ENCODE data around the gene FOXD1.
"Not testable (repeated sequence)": the region's sequence is repeated elsewhere in the genome, so short reads cannot be mapped to it uniquely, and the experiment has no call there.

FOXD1 gene

GRCh38 chr5:73487257-73487656 is 38.7 kb upstream of the FOXD1 start:
- H3K9me3 ChIP-seq (ENCODE audit: control insufficient read depth in 2 of 2, low read length in 2 of 2); H3K27ac ChIP-seq (ENCODE audit: low read depth in 2 of 2, low read length in 2 of 2); H3K4me3 ChIP-seq (ENCODE audit: low read length in 2 of 2); H3K4me1 ChIP-seq (ENCODE audit: control insufficient read depth in 2 of 2, insufficient read depth in 2 of 2, low read length in 2 of 2); H3K9ac ChIP-seq (ENCODE audit: low read depth in 1 of 2, low read length in 2 of 2); H3K36me3 ChIP-seq (ENCODE audit: control insufficient read depth in 2 of 2, insufficient read depth in 2 of 2, low read length in 2 of 2): not testable (repeated sequence)
- H3K27me3 ChIP-seq (ENCODE audit: control insufficient read depth in 2 of 2, insufficient read depth in 2 of 2, low read length in 2 of 2), result peaks cover 0 to 12% of the 10 kb centered on the region in 2 donors

DNA sequence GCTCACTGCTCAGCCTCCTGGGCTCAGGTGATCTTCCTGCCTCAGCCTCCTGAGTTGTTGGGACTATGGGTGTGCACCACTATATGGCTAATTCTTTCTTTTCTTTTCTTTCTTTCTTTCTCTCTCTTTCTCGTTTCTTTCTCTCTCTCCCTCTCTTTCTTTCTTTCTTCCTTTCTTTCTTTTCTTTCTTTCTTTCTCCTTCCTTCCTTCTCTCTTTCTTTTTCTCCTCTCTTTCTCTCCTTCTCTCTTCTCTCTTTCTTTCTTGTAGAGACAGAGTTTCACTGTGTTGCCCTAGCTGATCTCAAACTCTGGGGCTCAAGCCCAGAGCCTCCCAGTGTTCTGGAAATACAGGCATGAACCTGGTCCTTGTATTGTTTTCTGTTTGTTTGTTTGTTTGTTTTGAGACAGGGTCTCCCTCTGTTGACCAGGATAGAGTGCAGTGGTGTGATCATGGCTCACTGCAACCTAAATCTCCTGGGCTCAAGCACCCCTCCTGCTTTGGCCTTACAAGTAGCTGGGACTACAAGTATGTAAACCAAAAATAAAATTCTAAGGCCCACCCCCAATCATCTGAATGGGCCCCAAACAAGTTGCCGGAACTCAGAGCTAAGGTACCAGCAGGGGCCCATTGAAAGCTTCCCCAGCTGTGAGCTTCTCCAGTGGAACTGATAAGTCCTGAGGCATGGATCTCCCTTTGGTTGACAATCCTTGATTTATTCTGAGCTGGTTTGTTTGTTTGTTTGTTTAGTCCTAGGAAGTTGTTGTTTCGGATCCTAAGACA is 37.7 kb upstream of the FOXD1 start:
- H3K9me3 ChIP-seq (ENCODE audit: control insufficient read depth in 2 of 2, low read length in 2 of 2), result no peaks in the 10 kb centered on the region
- no peaks in the 10 kb centered on the region for H3K4me1 ChIP-seq (ENCODE audit: control insufficient read depth in 2 of 2, insufficient read depth in 2 of 2, low read length in 2 of 2)
- H3K9ac ChIP-seq (ENCODE audit: low read depth in 1 of 2, low read length in 2 of 2), result no peak overlapping the region
- no peak overlapping the region for H3K27ac ChIP-seq (ENCODE audit: low read depth in 2 of 2, low read length in 2 of 2)
- peaks cover 0 to 11% of the 10 kb centered on the region in 2 donors for H3K27me3 ChIP-seq (ENCODE audit: control insufficient read depth in 2 of 2, insufficient read depth in 2 of 2, low read length in 2 of 2)
- H3K36me3 ChIP-seq (ENCODE audit: control insufficient read depth in 2 of 2, insufficient read depth in 2 of 2, low read length in 2 of 2), result no peaks in the 10 kb centered on the region
- H3K4me3 ChIP-seq (ENCODE audit: low read length in 2 of 2), result no peak overlapping the region

DNA sequence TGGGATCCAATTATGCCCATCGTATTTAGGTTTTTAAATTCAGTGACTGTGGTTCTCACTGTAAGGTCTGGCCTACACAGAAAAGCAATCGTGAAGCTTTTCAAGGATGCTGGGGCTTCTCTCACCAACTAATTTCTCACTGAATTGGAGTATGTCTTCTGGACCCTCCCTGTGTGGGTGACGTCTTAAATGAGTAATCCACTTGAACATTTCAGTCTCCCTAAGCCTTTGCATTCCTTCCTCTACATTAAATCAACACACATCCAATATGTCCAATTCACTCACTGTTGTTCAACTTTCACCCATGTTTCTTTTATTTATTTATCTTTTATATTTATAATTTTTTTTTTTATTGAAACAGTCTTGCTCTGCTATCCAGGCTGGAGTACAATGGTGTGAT is 37.1 kb upstream of the FOXD1 start:
- no peak overlapping the region for H3K27ac ChIP-seq (ENCODE audit: low read depth in 2 of 2, low read length in 2 of 2)
- H3K9ac ChIP-seq (ENCODE audit: low read depth in 1 of 2, low read length in 2 of 2), result no peak overlapping the region
- no peaks in the 10 kb centered on the region for H3K4me1 ChIP-seq (ENCODE audit: control insufficient read depth in 2 of 2, insufficient read depth in 2 of 2, low read length in 2 of 2)
- H3K9me3 ChIP-seq (ENCODE audit: control insufficient read depth in 2 of 2, low read length in 2 of 2), result no peaks in the 10 kb centered on the region
- H3K36me3 ChIP-seq (ENCODE audit: control insufficient read depth in 2 of 2, insufficient read depth in 2 of 2, low read length in 2 of 2), result no peaks in the 10 kb centered on the region
- H3K27me3 ChIP-seq (ENCODE audit: control insufficient read depth in 2 of 2, insufficient read depth in 2 of 2, low read length in 2 of 2), result peaks cover 0 to 11% of the 10 kb centered on the region in 2 donors
- no peak overlapping the region for H3K4me3 ChIP-seq (ENCODE audit: low read length in 2 of 2)

DNA sequence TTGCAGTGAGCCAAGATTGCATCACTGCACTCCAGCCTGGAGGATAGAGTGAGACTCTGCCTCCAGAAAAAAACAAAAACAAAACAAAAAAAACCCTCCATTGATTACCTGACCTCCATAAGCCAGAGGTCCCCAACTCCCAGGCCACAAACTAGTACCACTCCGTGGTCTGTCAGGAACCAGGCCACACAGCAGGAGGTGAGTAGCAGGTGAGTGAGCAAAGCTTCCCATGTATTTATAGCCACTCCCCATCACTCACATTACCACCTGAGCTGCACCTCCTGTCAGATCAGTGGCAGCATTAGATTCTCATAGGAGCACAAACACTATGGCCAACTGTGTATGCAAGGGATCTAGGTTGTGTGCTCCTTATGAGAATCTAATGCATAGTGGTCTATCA is 35.9 kb upstream of the FOXD1 start:
- H3K36me3 ChIP-seq (ENCODE audit: control insufficient read depth in 2 of 2, insufficient read depth in 2 of 2, low read length in 2 of 2), result no peaks in the 10 kb centered on the region
- no peak overlapping the region for H3K9ac ChIP-seq (ENCODE audit: low read depth in 1 of 2, low read length in 2 of 2)

DNA sequence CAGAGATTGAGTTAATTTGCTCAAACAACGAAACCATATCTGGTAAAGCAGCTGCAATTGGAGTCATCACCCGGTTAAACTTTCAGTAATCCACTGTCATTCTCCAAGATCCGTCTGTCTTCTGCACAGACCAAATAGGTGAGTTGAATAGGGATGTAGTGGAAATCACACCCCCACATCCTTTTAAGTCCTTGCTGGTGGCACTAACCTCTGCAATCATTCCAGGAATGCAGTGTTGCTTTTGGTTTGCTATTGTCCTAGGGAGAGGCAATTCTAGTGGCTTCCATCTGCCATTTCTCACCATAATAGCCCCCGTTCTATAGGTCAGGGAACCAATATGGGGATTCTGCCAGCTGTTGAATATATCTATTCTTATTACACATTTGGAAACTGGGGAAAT is 35.1 kb upstream of the FOXD1 start:
- no peaks in the 10 kb centered on the region for H3K9me3 ChIP-seq (ENCODE audit: control insufficient read depth in 2 of 2, low read length in 2 of 2)
- H3K9ac ChIP-seq (ENCODE audit: low read depth in 1 of 2, low read length in 2 of 2), result no peak overlapping the region
- H3K4me1 ChIP-seq (ENCODE audit: control insufficient read depth in 2 of 2, insufficient read depth in 2 of 2, low read length in 2 of 2), result no peaks in the 10 kb centered on the region
- H3K36me3 ChIP-seq (ENCODE audit: control insufficient read depth in 2 of 2, insufficient read depth in 2 of 2, low read length in 2 of 2), result no peaks in the 10 kb centered on the region
- H3K27ac ChIP-seq (ENCODE audit: low read depth in 2 of 2, low read length in 2 of 2), result no peak overlapping the region
- no peak overlapping the region for H3K4me3 ChIP-seq (ENCODE audit: low read length in 2 of 2)
- H3K27me3 ChIP-seq (ENCODE audit: control insufficient read depth in 2 of 2, insufficient read depth in 2 of 2, low read length in 2 of 2), result peaks cover 2 to 11% of the 10 kb centered on the region in 2 donors

More for the DNA sequence above, 35.9 kb upstream of the FOXD1 start:
- H3K9me3 ChIP-seq (ENCODE audit: control insufficient read depth in 2 of 2, low read length in 2 of 2), result no peaks in the 10 kb centered on the region
- H3K4me1 ChIP-seq (ENCODE audit: control insufficient read depth in 2 of 2, insufficient read depth in 2 of 2, low read length in 2 of 2), result no peaks in the 10 kb centered on the region
- H3K27ac ChIP-seq (ENCODE audit: low read depth in 2 of 2, low read length in 2 of 2), result no peak overlapping the region
- no peak overlapping the region for H3K4me3 ChIP-seq (ENCODE audit: low read length in 2 of 2)
- H3K27me3 ChIP-seq (ENCODE audit: control insufficient read depth in 2 of 2, insufficient read depth in 2 of 2, low read length in 2 of 2), result peaks cover 2 to 11% of the 10 kb centered on the region in 2 donors

DNA sequence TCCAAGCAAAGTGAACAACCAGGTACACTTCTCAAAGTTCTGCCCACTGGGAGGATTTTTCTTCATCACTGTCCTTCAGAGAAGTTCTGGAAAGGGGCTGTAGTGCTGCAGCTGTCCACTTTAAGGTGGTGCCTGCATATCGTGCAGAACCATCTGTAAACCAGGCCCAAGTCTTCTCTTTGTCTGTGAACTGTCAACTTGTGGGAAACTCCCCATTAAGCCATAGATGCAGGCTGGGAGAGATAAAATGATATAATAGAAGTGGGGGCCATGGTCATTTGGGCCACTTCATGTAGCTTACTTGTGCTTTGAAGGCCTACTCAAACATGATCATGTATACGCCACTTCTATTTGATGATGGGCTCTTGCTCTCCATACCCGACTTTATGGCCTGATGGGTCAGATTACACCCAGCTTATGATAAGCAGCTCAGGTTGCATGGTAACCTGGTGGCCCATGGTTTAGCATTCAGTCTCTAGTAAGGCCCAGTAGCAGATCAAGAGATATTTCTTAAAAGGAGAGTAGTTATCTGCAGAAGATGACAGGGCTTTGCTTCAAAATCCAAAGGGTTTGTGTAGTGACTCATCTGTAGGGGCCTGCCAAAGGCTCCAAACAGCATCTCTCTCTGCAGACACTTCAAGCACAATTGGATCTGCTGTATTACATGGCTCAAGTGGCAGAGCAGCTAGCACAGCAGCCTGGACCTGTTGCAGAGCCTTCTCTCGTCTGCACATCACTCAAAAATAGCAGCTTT is 34.0 kb upstream of the FOXD1 start:
- H3K4me1 ChIP-seq (ENCODE audit: control insufficient read depth in 2 of 2, insufficient read depth in 2 of 2, low read length in 2 of 2), result no peaks in the 10 kb centered on the region
- no peaks in the 10 kb centered on the region for H3K36me3 ChIP-seq (ENCODE audit: control insufficient read depth in 2 of 2, insufficient read depth in 2 of 2, low read length in 2 of 2)
- H3K27me3 ChIP-seq (ENCODE audit: control insufficient read depth in 2 of 2, insufficient read depth in 2 of 2, low read length in 2 of 2), result peaks cover 2 to 9% of the 10 kb centered on the region in 2 donors
- no peak overlapping the region for H3K27ac ChIP-seq (ENCODE audit: low read depth in 2 of 2, low read length in 2 of 2)
- H3K9ac ChIP-seq (ENCODE audit: low read depth in 1 of 2, low read length in 2 of 2), result no peak overlapping the region
- no peaks in the 10 kb centered on the region for H3K9me3 ChIP-seq (ENCODE audit: control insufficient read depth in 2 of 2, low read length in 2 of 2)
- no peak overlapping the region for H3K4me3 ChIP-seq (ENCODE audit: low read length in 2 of 2)

DNA sequence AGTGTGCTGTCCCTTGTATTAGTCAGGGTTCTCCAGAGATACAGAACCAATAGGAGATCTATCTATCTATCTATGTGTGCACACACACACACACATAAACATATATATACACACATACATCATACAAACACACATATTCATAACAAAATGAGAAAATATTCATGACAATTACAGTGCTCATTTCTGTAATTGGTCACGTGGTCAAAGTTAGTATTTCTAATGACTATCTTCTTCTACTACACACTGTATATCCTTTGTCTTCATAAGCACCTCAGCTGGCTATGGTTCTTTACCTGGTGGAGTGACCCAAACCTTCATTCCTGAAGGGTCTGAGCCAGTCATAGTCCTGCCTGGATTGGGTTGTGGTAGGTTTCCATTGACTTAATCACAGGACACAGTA is 31.9 kb upstream of the FOXD1 start:
- H3K4me1 ChIP-seq (ENCODE audit: control insufficient read depth in 2 of 2, insufficient read depth in 2 of 2, low read length in 2 of 2), result no peaks in the 10 kb centered on the region
- peaks cover 2 to 5% of the 10 kb centered on the region in 2 donors for H3K27me3 ChIP-seq (ENCODE audit: control insufficient read depth in 2 of 2, insufficient read depth in 2 of 2, low read length in 2 of 2)
- H3K9ac ChIP-seq (ENCODE audit: low read depth in 1 of 2, low read length in 2 of 2), result no peak overlapping the region
- H3K27ac ChIP-seq (ENCODE audit: low read depth in 2 of 2, low read length in 2 of 2), result no peak overlapping the region
- no peaks in the 10 kb centered on the region for H3K36me3 ChIP-seq (ENCODE audit: control insufficient read depth in 2 of 2, insufficient read depth in 2 of 2, low read length in 2 of 2)
- no peak overlapping the region for H3K4me3 ChIP-seq (ENCODE audit: low read length in 2 of 2)
- no peaks in the 10 kb centered on the region for H3K9me3 ChIP-seq (ENCODE audit: control insufficient read depth in 2 of 2, low read length in 2 of 2)

- Histone ChIP-seq H3K4me1 (ENCODE audit: control insufficient read depth in 2 of 2, insufficient read depth in 2 of 2, low read length in 2 of 2) (no peaks in the 10 kb centered on the region), H3K27ac (ENCODE audit: low read depth in 2 of 2, low read length in 2 of 2) (no peak overlapping the region), H3K36me3 (ENCODE audit: control insufficient read depth in 2 of 2, insufficient read depth in 2 of 2, low read length in 2 of 2) (no peaks in the 10 kb centered on the region), H3K4me3 (ENCODE audit: low read length in 2 of 2) (no peak overlapping the region), H3K9ac (ENCODE audit: low read depth in 1 of 2, low read length in 2 of 2) (no peak overlapping the region), H3K9me3 (ENCODE audit: control insufficient read depth in 2 of 2, low read length in 2 of 2) (no peaks in the 10 kb centered on the region), H3K27me3 (ENCODE audit: control insufficient read depth in 2 of 2, insufficient read depth in 2 of 2, low read length in 2 of 2) (peaks cover 0 to 2% of the 10 kb centered on the region in 2 donors)
Observed at GRCh38 chr5:73472116-73472515, 23.5 kb upstream of the FOXD1 start.

GRCh38 chr5:73471654-73472053 is 23.1 kb upstream of the FOXD1 start:
- no peak overlapping the region for H3K27ac ChIP-seq (ENCODE audit: low read depth in 2 of 2, low read length in 2 of 2)
- peaks cover 0 to 2% of the 10 kb centered on the region in 2 donors for H3K27me3 ChIP-seq (ENCODE audit: control insufficient read depth in 2 of 2, insufficient read depth in 2 of 2, low read length in 2 of 2)
- H3K9ac ChIP-seq (ENCODE audit: low read depth in 1 of 2, low read length in 2 of 2), result no peak overlapping the region
- H3K9me3 ChIP-seq (ENCODE audit: control insufficient read depth in 2 of 2, low read length in 2 of 2), result no peaks in the 10 kb centered on the region
- no peaks in the 10 kb centered on the region for H3K4me1 ChIP-seq (ENCODE audit: control insufficient read depth in 2 of 2, insufficient read depth in 2 of 2, low read length in 2 of 2)
- no peaks in the 10 kb centered on the region for H3K36me3 ChIP-seq (ENCODE audit: control insufficient read depth in 2 of 2, insufficient read depth in 2 of 2, low read length in 2 of 2)
- no peak overlapping the region for H3K4me3 ChIP-seq (ENCODE audit: low read length in 2 of 2)

DNA sequence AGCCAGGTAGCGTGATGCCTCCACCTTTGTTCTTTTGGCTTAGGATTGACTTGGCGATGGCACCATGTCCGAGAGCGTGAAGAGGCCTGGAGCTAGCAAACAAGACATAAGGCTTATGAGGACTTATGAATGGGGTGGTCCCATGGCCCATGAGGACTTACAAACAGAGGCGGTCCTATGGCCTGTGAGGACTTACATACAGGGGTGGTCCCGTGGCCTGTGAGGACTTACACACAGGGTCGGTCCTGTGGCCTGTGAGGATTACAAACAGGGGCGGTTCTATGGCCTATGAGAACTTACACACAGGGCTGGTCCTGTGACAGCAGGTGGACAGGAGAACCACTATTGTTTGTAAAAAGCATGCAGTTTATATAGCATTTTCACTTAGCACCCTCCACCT is 21.3 kb upstream of the FOXD1 start:
- Histone ChIP-seq H3K27me3 (ENCODE audit: control insufficient read depth in 2 of 2, insufficient read depth in 2 of 2, low read length in 2 of 2) (peaks cover 0 to 2% of the 10 kb centered on the region in 2 donors), H3K9ac (ENCODE audit: low read depth in 1 of 2, low read length in 2 of 2) (no peak overlapping the region), H3K4me3 (ENCODE audit: low read length in 2 of 2) (no peak overlapping the region), H3K9me3 (ENCODE audit: control insufficient read depth in 2 of 2, low read length in 2 of 2) (no peaks in the 10 kb centered on the region), H3K27ac (ENCODE audit: low read depth in 2 of 2, low read length in 2 of 2) (no peak overlapping the region), H3K4me1 (ENCODE audit: control insufficient read depth in 2 of 2, insufficient read depth in 2 of 2, low read length in 2 of 2) (no peaks in the 10 kb centered on the region), H3K36me3 (ENCODE audit: control insufficient read depth in 2 of 2, insufficient read depth in 2 of 2, low read length in 2 of 2) (no peaks in the 10 kb centered on the region)
